ENCODE data around the gene WNT9A.

- no peak for TF ChIP-seq CTCF (IDR thresholded peaks at IDR 0.05; ENCODE audit: insufficient read depth, low read length)
- TF ChIP-seq, protein P1, sequence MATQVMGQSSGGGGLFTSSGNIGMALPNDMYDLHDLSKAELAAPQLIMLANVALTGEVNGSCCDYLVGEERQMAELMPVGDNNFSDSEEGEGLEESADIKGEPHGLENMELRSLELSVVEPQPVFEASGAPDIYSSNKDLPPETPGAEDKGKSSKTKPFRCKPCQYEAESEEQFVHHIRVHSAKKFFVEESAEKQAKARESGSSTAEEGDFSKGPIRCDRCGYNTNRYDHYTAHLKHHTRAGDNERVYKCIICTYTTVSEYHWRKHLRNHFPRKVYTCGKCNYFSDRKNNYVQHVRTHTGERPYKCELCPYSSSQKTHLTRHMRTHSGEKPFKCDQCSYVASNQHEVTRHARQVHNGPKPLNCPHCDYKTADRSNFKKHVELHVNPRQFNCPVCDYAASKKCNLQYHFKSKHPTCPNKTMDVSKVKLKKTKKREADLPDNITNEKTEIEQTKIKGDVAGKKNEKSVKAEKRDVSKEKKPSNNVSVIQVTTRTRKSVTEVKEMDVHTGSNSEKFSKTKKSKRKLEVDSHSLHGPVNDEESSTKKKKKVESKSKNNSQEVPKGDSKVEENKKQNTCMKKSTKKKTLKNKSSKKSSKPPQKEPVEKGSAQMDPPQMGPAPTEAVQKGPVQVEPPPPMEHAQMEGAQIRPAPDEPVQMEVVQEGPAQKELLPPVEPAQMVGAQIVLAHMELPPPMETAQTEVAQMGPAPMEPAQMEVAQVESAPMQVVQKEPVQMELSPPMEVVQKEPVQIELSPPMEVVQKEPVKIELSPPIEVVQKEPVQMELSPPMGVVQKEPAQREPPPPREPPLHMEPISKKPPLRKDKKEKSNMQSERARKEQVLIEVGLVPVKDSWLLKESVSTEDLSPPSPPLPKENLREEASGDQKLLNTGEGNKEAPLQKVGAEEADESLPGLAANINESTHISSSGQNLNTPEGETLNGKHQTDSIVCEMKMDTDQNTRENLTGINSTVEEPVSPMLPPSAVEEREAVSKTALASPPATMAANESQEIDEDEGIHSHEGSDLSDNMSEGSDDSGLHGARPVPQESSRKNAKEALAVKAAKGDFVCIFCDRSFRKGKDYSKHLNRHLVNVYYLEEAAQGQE (IDR thresholded peaks at IDR 0.05; ENCODE audit: insufficient replicate concordance, low read depth): no peak
- TF ChIP-seq POLR2AphosphoS5 (IDR thresholded peaks at IDR 0.05; ENCODE audit: low read depth): no peak
- no peak for TF ChIP-seq GABPA (IDR thresholded peaks at IDR 0.05; ENCODE audit: low read depth)
These were observed 5.6 kb downstream of the WNT9A start for GRCh38 chr1:227942021-227942715.
